ENCODE data around the gene ATXN7L3. TPM values are rescaled to one million over a fixed set of nuclear protein-coding genes. Genes with fewer than 3 reads are reported as not detected.

The ATXN7L3 gene
- total RNA-seq, 5 donors from 2014 or later (not counting 1 experiment from before 2014, with no cell fraction given), result 101 to 130 (median 125) TPM

GRCh38 chr17:44236444-44236991, 36.8 kb upstream of the ATXN7L3 start:
- DNase-seq, result no peak
- 60% methylated on average over 1 of the region's 5 CpGs for WGBS (ENCODE audit: insufficient coverage)
- no peaks in the 10 kb centered on the region for H3K36me3 ChIP-seq (ENCODE audit: control insufficient read depth in 2 of 2, extremely low read depth in 1 of 2, insufficient read depth in 1 of 2, low read length in 1 of 2)
- no peaks in the 10 kb centered on the region for H3K9me3 ChIP-seq
- ATAC-seq (replicated peaks in 1 of 4), result no peak
- Mint-ChIP-seq H3K4me3 (no peak overlapping the region), H3K27ac (no peak overlapping the region), H3K27me3 (no peaks in the 10 kb centered on the region), H3K4me1 (peaks cover 6 to 8% (median 6%) of the 10 kb centered on the region in 3 donors), H3K9me3 (no peaks in the 10 kb centered on the region), H3K36me3 (no peaks in the 10 kb centered on the region)
- CTCF ChIA-PET, result interaction anchor here in 1 of 2 donors (0.5 to 0.6 kb wide), 2 partner anchors 40 to 257 kb away, joined by 3 read pairs; no protein-coding TSS in a partner anchor
- H3K4me3 ChIP-seq (ENCODE audit: control insufficient read depth in 1 of 2, extremely low read depth in 1 of 2, low read length in 1 of 2), result no peak overlapping the region
- no peaks in the 10 kb centered on the region for H3K4me1 ChIP-seq (ENCODE audit: control insufficient read depth in 1 of 2, extremely low read depth in 1 of 2, insufficient read depth in 2 of 2, low read length in 2 of 2)
- H3K27ac ChIP-seq (ENCODE audit: low read length), result no peak overlapping the region
- POLR2A ChIA-PET, result no interaction called here
- peaks cover 0 to 12% of the 10 kb centered on the region in 2 experiments for H3K27me3 ChIP-seq (replicated peaks in 1 of 2; ENCODE audit: control insufficient read depth in 2 of 2, extremely low read depth in 1 of 2, insufficient read depth in 2 of 2, low read length in 1 of 2)

- H3K27ac Mint-ChIP-seq, result no peak overlapping the region
- no peaks in the 10 kb centered on the region for H3K36me3 ChIP-seq (ENCODE audit: control insufficient read depth in 2 of 2, extremely low read depth in 1 of 2, insufficient read depth in 1 of 2, low read length in 1 of 2)
- peaks cover 0 to 16% of the 10 kb centered on the region in 2 experiments for H3K27me3 ChIP-seq (replicated peaks in 1 of 2; ENCODE audit: control insufficient read depth in 2 of 2, extremely low read depth in 1 of 2, insufficient read depth in 2 of 2, low read length in 1 of 2)
- ChIA-PET CTCF (no interaction called here), POLR2A (no interaction called here)
- no peaks in the 10 kb centered on the region for H3K36me3 Mint-ChIP-seq
- no peaks in the 10 kb centered on the region for H3K4me1 ChIP-seq (ENCODE audit: control insufficient read depth in 1 of 2, extremely low read depth in 1 of 2, insufficient read depth in 2 of 2, low read length in 2 of 2)
- no peak for ATAC-seq (replicated peaks in 1 of 4)
- H3K9me3 Mint-ChIP-seq, result no peaks in the 10 kb centered on the region
- no peak for DNase-seq
- H3K4me1 Mint-ChIP-seq, result peaks cover 6 to 8% (median 6%) of the 10 kb centered on the region in 3 donors
- no peak overlapping the region for H3K27ac ChIP-seq (ENCODE audit: low read length)
- no peaks in the 10 kb centered on the region for H3K27me3 Mint-ChIP-seq
- H3K9me3 ChIP-seq, result no peaks in the 10 kb centered on the region
- no peak overlapping the region for H3K4me3 ChIP-seq (ENCODE audit: control insufficient read depth in 1 of 2, extremely low read depth in 1 of 2, low read length in 1 of 2)
- H3K4me3 Mint-ChIP-seq, result no peak overlapping the region
- 83% methylated on average over 5 of the region's 5 CpGs for WGBS (ENCODE audit: insufficient coverage)
Observed at GRCh38 chr17:44235583-44235936, 35.9 kb upstream of the ATXN7L3 start.

GRCh38 chr17:44233582-44233981, 33.9 kb upstream of the ATXN7L3 start:
- Histone ChIP-seq H3K27me3 (replicated peaks in 1 of 2; ENCODE audit: control insufficient read depth in 2 of 2, extremely low read depth in 1 of 2, insufficient read depth in 2 of 2, low read length in 1 of 2) (peaks cover 0 to 29% of the 10 kb centered on the region in 2 experiments), H3K9me3 (no peaks in the 10 kb centered on the region), H3K27ac (ENCODE audit: low read length) (no peak overlapping the region), H3K4me3 (ENCODE audit: control insufficient read depth in 1 of 2, extremely low read depth in 1 of 2, low read length in 1 of 2) (no peak overlapping the region), H3K4me1 (ENCODE audit: control insufficient read depth in 1 of 2, extremely low read depth in 1 of 2, insufficient read depth in 2 of 2, low read length in 2 of 2) (no peaks in the 10 kb centered on the region), H3K36me3 (ENCODE audit: control insufficient read depth in 2 of 2, extremely low read depth in 1 of 2, insufficient read depth in 1 of 2, low read length in 1 of 2) (no peaks in the 10 kb centered on the region)
- Mint-ChIP-seq H3K27ac (no peak overlapping the region), H3K27me3 (no peaks in the 10 kb centered on the region), H3K4me1 (peaks cover 6 to 8% (median 6%) of the 10 kb centered on the region in 3 donors), H3K4me3 (no peak overlapping the region), H3K9me3 (no peaks in the 10 kb centered on the region), H3K36me3 (no peaks in the 10 kb centered on the region)
- CTCF ChIA-PET, result no interaction called here
- ATAC-seq (replicated peaks in 1 of 4) (no peak), DNase-seq (no peak)
- no CpG with 5 or more reads among the region's 5 CpGs for WGBS (ENCODE audit: insufficient coverage)
- POLR2A ChIA-PET, result no interaction called here

GRCh38 chr17:44232061-44232460, 32.4 kb upstream of the ATXN7L3 start:
- DNase-seq (no peak), ATAC-seq (replicated peaks in 1 of 4) (no peak)
- CTCF ChIA-PET, result interaction anchor here in 1 of 2 donors (0.9 kb wide), 1 partner anchor 10 kb away, joined by 4 read pairs; no protein-coding TSS in a partner anchor
- POLR2A ChIA-PET, result interaction anchor here in 1 of 2 donors (0.6 kb wide), 1 partner anchor 165 kb away, joined by 3 read pairs; no protein-coding TSS in a partner anchor
- Mint-ChIP-seq H3K4me1 (peaks cover 6 to 8% (median 6%) of the 10 kb centered on the region in 3 donors), H3K36me3 (no peaks in the 10 kb centered on the region), H3K27ac (no peak overlapping the region), H3K4me3 (no peak overlapping the region), H3K27me3 (no peaks in the 10 kb centered on the region), H3K9me3 (no peaks in the 10 kb centered on the region)
- 80% methylated on average over 3 of the region's 7 CpGs for WGBS (ENCODE audit: insufficient coverage)
- peaks cover 0 to 29% of the 10 kb centered on the region in 2 experiments for H3K27me3 ChIP-seq (replicated peaks in 1 of 2; ENCODE audit: control insufficient read depth in 2 of 2, extremely low read depth in 1 of 2, insufficient read depth in 2 of 2, low read length in 1 of 2)
- no peak overlapping the region for H3K27ac ChIP-seq (ENCODE audit: low read length)
- no peak overlapping the region for H3K4me3 ChIP-seq (ENCODE audit: control insufficient read depth in 1 of 2, extremely low read depth in 1 of 2, low read length in 1 of 2)
- H3K36me3 ChIP-seq (ENCODE audit: control insufficient read depth in 2 of 2, extremely low read depth in 1 of 2, insufficient read depth in 1 of 2, low read length in 1 of 2), result no peaks in the 10 kb centered on the region
- no peaks in the 10 kb centered on the region for H3K9me3 ChIP-seq
- H3K4me1 ChIP-seq (ENCODE audit: control insufficient read depth in 1 of 2, extremely low read depth in 1 of 2, insufficient read depth in 2 of 2, low read length in 2 of 2), result no peaks in the 10 kb centered on the region

- DNase-seq (no peak), ATAC-seq (replicated peaks in 1 of 4) (no peak)
- Mint-ChIP-seq H3K4me3 (no peak overlapping the region), H3K27me3 (no peaks in the 10 kb centered on the region), H3K4me1 (peaks cover 4 to 5% (median 5%) of the 10 kb centered on the region in 3 donors), H3K36me3 (no peaks in the 10 kb centered on the region), H3K9me3 (no peaks in the 10 kb centered on the region), H3K27ac (no peak overlapping the region)
- Histone ChIP-seq H3K4me1 (ENCODE audit: control insufficient read depth in 1 of 2, extremely low read depth in 1 of 2, insufficient read depth in 2 of 2, low read length in 2 of 2) (no peaks in the 10 kb centered on the region), H3K9me3 (no peaks in the 10 kb centered on the region), H3K4me3 (ENCODE audit: control insufficient read depth in 1 of 2, extremely low read depth in 1 of 2, low read length in 1 of 2) (no peak overlapping the region), H3K36me3 (ENCODE audit: control insufficient read depth in 2 of 2, extremely low read depth in 1 of 2, insufficient read depth in 1 of 2, low read length in 1 of 2) (no peaks in the 10 kb centered on the region), H3K27me3 (replicated peaks in 1 of 2; ENCODE audit: control insufficient read depth in 2 of 2, extremely low read depth in 1 of 2, insufficient read depth in 2 of 2, low read length in 1 of 2) (peaks cover 0 to 26% of the 10 kb centered on the region in 2 experiments), H3K27ac (ENCODE audit: low read length) (no peak overlapping the region)
- ChIA-PET CTCF (interaction anchor here in 1 of 2 donors (0.8 kb wide), 1 partner anchor 92 kb away, joined by 5 read pairs; no protein-coding TSS in a partner anchor), POLR2A (interaction anchor here in 1 of 2 donors (0.6 kb wide), 1 partner anchor 1933 kb away, joined by 3 read pairs; no protein-coding TSS in a partner anchor)
- 87% methylated on average over 4 of the region's 9 CpGs for WGBS (ENCODE audit: insufficient coverage)
Observed at GRCh38 chr17:44230140-44230539, 30.5 kb upstream of the ATXN7L3 start.

GRCh38 chr17:44229090-44229489, 29.4 kb upstream of the ATXN7L3 start:
- no peaks in the 10 kb centered on the region for H3K9me3 ChIP-seq
- H3K4me1 Mint-ChIP-seq, result no peaks in the 10 kb centered on the region
- CTCF ChIA-PET, result no interaction called here
- H3K4me1 ChIP-seq (ENCODE audit: control insufficient read depth in 1 of 2, extremely low read depth in 1 of 2, insufficient read depth in 2 of 2, low read length in 2 of 2), result no peaks in the 10 kb centered on the region
- no peak overlapping the region for H3K27ac Mint-ChIP-seq
- POLR2A ChIA-PET, result no interaction called here
- DNase-seq (no peak), ATAC-seq (replicated peaks in 1 of 4) (no peak)
- no peaks in the 10 kb centered on the region for H3K36me3 Mint-ChIP-seq
- 78% methylated on average over 3 of the region's 6 CpGs for WGBS (ENCODE audit: insufficient coverage)
- H3K27me3 ChIP-seq (replicated peaks in 1 of 2; ENCODE audit: control insufficient read depth in 2 of 2, extremely low read depth in 1 of 2, insufficient read depth in 2 of 2, low read length in 1 of 2), result peaks cover 0 to 25% of the 10 kb centered on the region in 2 experiments
- no peak overlapping the region for H3K4me3 ChIP-seq (ENCODE audit: control insufficient read depth in 1 of 2, extremely low read depth in 1 of 2, low read length in 1 of 2)
- no peak overlapping the region for H3K4me3 Mint-ChIP-seq
- H3K9me3 Mint-ChIP-seq, result no peaks in the 10 kb centered on the region
- H3K27me3 Mint-ChIP-seq, result no peaks in the 10 kb centered on the region
- no peaks in the 10 kb centered on the region for H3K36me3 ChIP-seq (ENCODE audit: control insufficient read depth in 2 of 2, extremely low read depth in 1 of 2, insufficient read depth in 1 of 2, low read length in 1 of 2)
- H3K27ac ChIP-seq (ENCODE audit: low read length), result no peak overlapping the region
